ENCODE results near the gene CPNE5. TPM values are rescaled to one million over a fixed set of nuclear protein-coding genes. Genes with fewer than 3 reads are reported as not detected.

Gene CPNE5
- total RNA-seq, 4 donors from 2014 or later, result 3.0 to 8.3 (median 3.3) TPM; not detected in 1

DNA sequence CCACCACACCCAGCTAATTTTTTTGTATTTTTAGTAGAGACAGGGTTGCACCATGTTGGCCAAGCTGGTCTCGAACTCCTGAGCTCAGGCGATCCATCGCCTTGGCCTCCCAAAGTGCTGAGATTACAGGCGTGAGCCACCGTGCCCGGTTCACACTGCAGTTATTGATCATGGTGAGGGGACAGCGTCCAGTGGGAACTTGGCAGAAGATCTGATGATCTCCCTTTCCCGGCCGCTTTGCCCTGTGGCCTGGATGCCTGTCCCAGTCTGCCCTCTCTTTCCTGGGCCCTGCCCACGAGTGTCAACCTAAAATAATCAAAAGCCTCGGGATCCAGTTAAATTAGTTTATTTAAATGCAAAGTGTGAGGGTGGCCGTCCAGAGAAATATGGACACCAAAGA lies 42.2 kb downstream of the CPNE5 start:
- no peak overlapping the region for H3K4me3 ChIP-seq
- H3K27me3 ChIP-seq, result no peaks in the 10 kb centered on the region
- intact Hi-C loops (cut with DNase I; ENCODE audit: low total_unique reads) (no loop called here), in situ Hi-C loops (cut with MboI; ENCODE audit: low pct_ligation_motif_present in 1 of 4, low pct_unique_long_range_greater_than_20kb in 1 of 4, low sequenced_read_pairs in 3 of 4) (loop anchor here in 1 of 4 donors (25.0 kb wide), 1 partner anchor 215 kb away; the partner anchor contains the start of gene FGD2)
- no peak for DNase-seq
- no peaks in the 10 kb centered on the region for H3K9me3 ChIP-seq
- H3K36me3 ChIP-seq, result no peaks in the 10 kb centered on the region
- 87% methylated on average over 12 of the region's 12 CpGs; no CpG with 5 or more reads in 1 of the 2 donors for WGBS, 2 donors (ENCODE audit: low coverage in 1 of 2)
- H3K4me1 ChIP-seq, result peaks cover 0 to 3% (median 0%) of the 10 kb centered on the region in 4 donors
- no peak for TF ChIP-seq POLR2AphosphoS5 (IDR thresholded peaks at IDR 0.05)
- TF ChIP-seq EP300 (IDR thresholded peaks at IDR 0.05; ENCODE audit: low read depth), result no peak
- no peak for TF ChIP-seq POLR2A (IDR thresholded peaks at IDR 0.05)
- TF ChIP-seq, protein P1, sequence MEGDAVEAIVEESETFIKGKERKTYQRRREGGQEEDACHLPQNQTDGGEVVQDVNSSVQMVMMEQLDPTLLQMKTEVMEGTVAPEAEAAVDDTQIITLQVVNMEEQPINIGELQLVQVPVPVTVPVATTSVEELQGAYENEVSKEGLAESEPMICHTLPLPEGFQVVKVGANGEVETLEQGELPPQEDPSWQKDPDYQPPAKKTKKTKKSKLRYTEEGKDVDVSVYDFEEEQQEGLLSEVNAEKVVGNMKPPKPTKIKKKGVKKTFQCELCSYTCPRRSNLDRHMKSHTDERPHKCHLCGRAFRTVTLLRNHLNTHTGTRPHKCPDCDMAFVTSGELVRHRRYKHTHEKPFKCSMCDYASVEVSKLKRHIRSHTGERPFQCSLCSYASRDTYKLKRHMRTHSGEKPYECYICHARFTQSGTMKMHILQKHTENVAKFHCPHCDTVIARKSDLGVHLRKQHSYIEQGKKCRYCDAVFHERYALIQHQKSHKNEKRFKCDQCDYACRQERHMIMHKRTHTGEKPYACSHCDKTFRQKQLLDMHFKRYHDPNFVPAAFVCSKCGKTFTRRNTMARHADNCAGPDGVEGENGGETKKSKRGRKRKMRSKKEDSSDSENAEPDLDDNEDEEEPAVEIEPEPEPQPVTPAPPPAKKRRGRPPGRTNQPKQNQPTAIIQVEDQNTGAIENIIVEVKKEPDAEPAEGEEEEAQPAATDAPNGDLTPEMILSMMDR (IDR thresholded peaks at IDR 0.05), result no peak
- H3K27ac ChIP-seq, result no peak overlapping the region

DNA sequence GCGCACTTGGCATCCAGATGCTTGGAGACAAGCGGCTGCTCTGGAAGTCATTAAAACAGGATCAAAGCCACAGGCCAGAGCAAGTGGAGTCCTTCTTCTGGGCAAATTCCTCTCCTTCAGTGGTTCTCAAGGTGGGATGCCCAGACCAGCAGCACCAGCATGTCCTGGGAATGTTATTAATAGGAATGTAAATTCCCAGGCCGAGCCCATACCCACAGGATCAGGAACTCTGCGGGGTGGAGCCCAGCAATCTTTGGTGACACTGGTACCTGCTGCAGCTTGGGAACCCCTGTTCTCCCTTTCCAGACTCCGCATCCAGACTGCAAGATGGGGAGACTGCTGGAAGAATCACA lies 44.6 kb downstream of the CPNE5 start:
- intact Hi-C loops (cut with DNase I; ENCODE audit: low total_unique reads) (no loop called here), in situ Hi-C loops (cut with MboI; ENCODE audit: low pct_ligation_motif_present in 1 of 4, low pct_unique_long_range_greater_than_20kb in 1 of 4, low sequenced_read_pairs in 3 of 4) (loop anchor here in 1 of 4 donors (25.0 kb wide), 1 partner anchor 218 kb away; the partner anchor contains the start of gene FGD2)
- Histone ChIP-seq H3K36me3 (no peaks in the 10 kb centered on the region), H3K27ac (no peak overlapping the region), H3K9me3 (no peaks in the 10 kb centered on the region), H3K4me1 (peaks cover 0 to 6% (median 0%) of the 10 kb centered on the region in 4 donors), H3K27me3 (no peaks in the 10 kb centered on the region), H3K4me3 (no peak overlapping the region)
- no peak for DNase-seq
- WGBS, 2 donors (ENCODE audit: low coverage in 1 of 2), result 93 to 100% methylated on average over 1 to 5 of the region's 5 CpGs
- TF ChIP-seq POLR2A (IDR thresholded peaks at IDR 0.05), result no peak

GRCh38 chr6:36793913-36794712 lies 45.1 kb downstream of the CPNE5 start:
- intact Hi-C loops (cut with DNase I; ENCODE audit: low total_unique reads), result no loop called here
- peaks cover 0 to 12% (median 1%) of the 10 kb centered on the region in 4 donors for H3K4me1 ChIP-seq
- no peak for TF ChIP-seq POLR2A (IDR thresholded peaks at IDR 0.05)
- TF ChIP-seq, protein P1 (IDR thresholded peaks at IDR 0.05), result no peak
- TF ChIP-seq EP300 (IDR thresholded peaks at IDR 0.05; ENCODE audit: low read depth), result no peak
- no peak for TF ChIP-seq POLR2AphosphoS5 (IDR thresholded peaks at IDR 0.05)
- H3K4me3 ChIP-seq, result no peak overlapping the region
- in situ Hi-C loops (cut with MboI; ENCODE audit: low pct_ligation_motif_present in 1 of 4, low pct_unique_long_range_greater_than_20kb in 1 of 4, low sequenced_read_pairs in 3 of 4), result loop anchor here in 1 of 4 donors (25.0 kb wide), 1 partner anchor 218 kb away; the partner anchor contains the start of gene FGD2
- peaks cover 1% of the 10 kb centered on the region for H3K27me3 ChIP-seq
- no peaks in the 10 kb centered on the region for H3K9me3 ChIP-seq
- no peak for DNase-seq
- H3K27ac ChIP-seq, result no peak overlapping the region
- 58 to 84% methylated on average over 6 to 19 of the region's 19 CpGs for WGBS, 2 donors (ENCODE audit: low coverage in 1 of 2)
- no peaks in the 10 kb centered on the region for H3K36me3 ChIP-seq

DNA sequence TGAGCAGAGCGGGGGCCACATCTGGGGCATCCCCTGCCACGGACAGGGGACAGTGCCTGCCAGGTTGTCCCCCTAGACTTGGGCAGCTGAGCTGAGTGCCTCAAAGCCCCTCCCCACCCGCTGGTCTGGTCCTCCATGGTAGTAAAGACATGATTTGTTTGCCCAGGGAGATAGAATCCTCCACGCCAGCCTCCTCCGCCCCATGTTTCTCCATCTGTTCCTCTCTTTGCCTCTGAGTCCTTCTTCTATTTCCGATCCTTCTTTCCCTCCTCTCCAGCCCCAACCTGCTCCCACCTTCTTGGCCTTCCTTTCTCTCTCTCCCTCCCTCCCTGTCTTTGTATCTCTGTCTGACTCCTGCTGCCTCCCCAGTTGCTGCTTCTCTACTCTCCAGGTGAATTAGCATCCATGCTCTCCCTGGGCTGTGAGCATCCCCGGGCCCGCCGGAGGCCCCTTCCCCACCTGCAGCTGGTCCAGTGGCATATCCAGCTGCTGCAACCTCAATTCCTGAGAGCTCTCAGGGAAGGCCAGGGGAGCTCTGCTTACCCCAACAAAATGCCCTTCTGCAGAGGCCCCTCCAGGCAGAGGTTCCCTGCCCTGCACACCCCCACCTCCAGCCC lies 45.8 kb downstream of the CPNE5 start:
- Histone ChIP-seq H3K36me3 (no peaks in the 10 kb centered on the region), H3K27ac (no peak overlapping the region), H3K4me1 (peaks cover 0 to 19% (median 2%) of the 10 kb centered on the region in 4 donors), H3K4me3 (no peak overlapping the region), H3K27me3 (peaks cover 5% of the 10 kb centered on the region), H3K9me3 (no peaks in the 10 kb centered on the region)
- DNase-seq, result no peak
- intact Hi-C loops (cut with DNase I; ENCODE audit: low total_unique reads), result no loop called here
- no peak for TF ChIP-seq POLR2A (IDR thresholded peaks at IDR 0.05)
- no peak for TF ChIP-seq EP300 (IDR thresholded peaks at IDR 0.05; ENCODE audit: low read depth)
- TF ChIP-seq, protein P1 (IDR thresholded peaks at IDR 0.05), result no peak
- TF ChIP-seq POLR2AphosphoS5 (IDR thresholded peaks at IDR 0.05), result no peak
- 78 to 81% methylated on average over 3 to 9 of the region's 9 CpGs for WGBS, 2 donors (ENCODE audit: low coverage in 1 of 2)
- in situ Hi-C loops (cut with MboI; ENCODE audit: low pct_ligation_motif_present in 1 of 4, low pct_unique_long_range_greater_than_20kb in 1 of 4, low sequenced_read_pairs in 3 of 4), result loop anchor here in 1 of 4 donors (25.0 kb wide), 1 partner anchor 219 kb away; the partner anchor contains the start of gene FGD2

All from transverse colon (tissue), 4 donors.